Neuron (in vitro differentiated cells): ENCODE results near the gene CLK3.

Experiments
- H2AFZ ChIP-seq: one replicate; pipeline ENCODE4 v1.6.1; 2013; ENCODE audit warnings: low read depth, mild to moderate bottlenecking, inconsistent platforms, low read length, moderate library complexity
- H3K27me3 ChIP-seq: one replicate; pipeline ENCODE4 v1.6.1; 2013; ENCODE audit warnings: low read length; ENCODE audit not compliant: insufficient read depth
- H3K36me3 ChIP-seq: one replicate; pipeline ENCODE4 v1.6.1; 2013; ENCODE audit warnings: low read length; ENCODE audit not compliant: insufficient read depth
- H3K4me1 ChIP-seq: one replicate; pipeline ENCODE4 v1.6.1; 2013; ENCODE audit warnings: low read length; ENCODE audit not compliant: insufficient read depth
- H3K4me3 ChIP-seq: 2 replicates; pipeline ENCODE4 v1.5.1; 2013; ENCODE audit warnings: mild to moderate bottlenecking, low read length, moderate library complexity
- H3K9me3 ChIP-seq: one replicate; pipeline ENCODE4 v1.6.1; 2013; ENCODE audit warnings: low read length

The CLK3 gene

DNA sequence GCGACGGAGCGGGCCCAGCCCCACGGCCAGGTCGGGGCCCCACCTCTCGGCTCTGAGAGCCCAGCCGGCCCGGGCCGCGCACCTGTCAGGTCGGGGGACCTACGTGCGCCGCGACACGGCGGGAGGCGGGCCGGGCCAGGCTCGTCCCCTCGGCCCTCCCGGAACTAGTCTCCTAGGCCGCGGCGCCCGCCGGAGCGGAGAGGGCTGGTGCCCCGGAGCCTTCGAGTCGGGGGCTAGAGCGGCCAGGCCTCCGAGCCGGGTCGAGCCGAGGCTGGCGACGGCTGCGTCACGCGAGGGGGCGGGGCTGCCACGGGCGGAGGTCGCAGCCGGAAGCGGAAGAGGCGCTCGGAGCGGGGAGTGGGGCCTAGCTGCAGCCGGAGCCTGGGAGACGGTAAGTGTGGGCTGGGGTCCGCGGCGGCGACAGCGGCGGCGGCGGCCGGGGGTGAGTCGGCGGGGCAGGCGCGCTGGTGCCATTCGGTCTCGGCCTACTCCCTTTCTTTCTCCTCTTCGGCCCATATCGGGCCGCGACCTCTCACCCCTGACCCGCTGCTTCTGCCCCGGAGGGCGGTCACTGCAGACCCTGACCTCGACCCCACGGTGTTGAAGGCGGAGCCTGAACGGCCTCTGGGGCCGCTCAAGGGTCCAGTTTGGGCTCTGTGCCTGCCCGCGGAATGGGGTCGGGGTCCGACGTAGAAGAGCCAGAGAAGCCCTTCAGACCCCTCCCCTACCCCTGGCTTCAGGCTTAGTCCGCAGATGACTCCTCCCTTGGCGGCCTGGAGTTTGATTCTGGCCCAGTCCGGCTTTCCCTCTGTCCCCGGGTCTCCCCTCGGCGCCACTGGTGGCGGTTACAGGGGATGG is at the start of gene CLK3:
TSS of gene CLK3 (plus strand) at position 329 of the 858 bp plus-strand sequence. CDS start 3,361 bp downstream, outside the sequence.
- Histone ChIP-seq H3K4me1 (peaks cover 23% of the 10 kb centered on the region), H3K4me3 (peak within 1 kb of the TSS; percentile 78), H3K9me3 (no peaks in the 10 kb centered on the region), H2AFZ (peak within 1 kb of the TSS; percentile 69), H3K27me3 (no peaks in the 10 kb centered on the region), H3K36me3 (peaks cover 24% of the 10 kb centered on the region)

DNA sequence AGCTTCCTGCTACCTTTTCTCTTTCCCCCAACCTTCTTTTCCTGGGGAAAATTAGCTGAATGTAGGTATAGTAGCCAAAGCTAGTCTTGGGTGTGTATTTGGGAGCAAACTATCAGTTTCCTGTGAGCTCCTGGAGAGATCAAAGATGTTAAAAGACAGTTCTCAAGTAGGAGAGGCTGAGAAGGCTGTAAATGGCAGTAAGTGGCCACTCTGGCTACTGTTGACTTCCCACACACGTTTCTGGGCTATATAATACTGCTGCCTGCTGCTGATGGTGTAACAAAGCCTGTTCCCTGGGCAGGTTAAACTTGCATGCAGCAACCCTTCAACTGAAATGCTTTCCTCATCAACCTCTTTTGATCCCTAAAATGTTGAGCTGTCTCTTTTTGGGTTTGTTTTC is 47.0 kb upstream of the CLK3 start:
- H3K36me3 ChIP-seq: peaks cover 46% of the 10 kb centered on the region

DNA sequence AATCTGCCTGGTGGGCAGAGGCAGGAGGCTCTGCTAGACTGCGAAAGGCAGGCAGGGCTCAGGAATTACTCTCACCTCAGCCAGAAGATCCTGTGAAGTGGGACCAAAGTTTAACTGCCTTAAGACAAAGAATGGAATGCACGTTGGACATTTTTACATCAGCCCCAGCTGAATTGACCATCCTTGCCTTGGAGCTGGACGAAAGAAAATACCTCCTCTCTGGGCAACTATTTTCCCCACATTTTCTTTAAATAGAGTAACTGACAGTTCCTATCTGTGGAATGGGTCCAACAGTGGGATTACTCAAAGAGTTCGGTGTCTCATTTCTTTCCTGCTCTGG is 45.9 kb upstream of the CLK3 start:
- H3K4me1 ChIP-seq: peaks cover 2% of the 10 kb centered on the region
- no peaks in the 10 kb centered on the region for H3K27me3 ChIP-seq
- peaks cover 47% of the 10 kb centered on the region for H3K36me3 ChIP-seq

More for the DNA sequence above, 47.0 kb upstream of the CLK3 start:
- Histone ChIP-seq H3K9me3 (no peaks in the 10 kb centered on the region), H2AFZ (no peak overlapping the region), H3K4me1 (peaks cover 2% of the 10 kb centered on the region), H3K4me3 (no peak overlapping the region), H3K27me3 (no peaks in the 10 kb centered on the region)

DNA sequence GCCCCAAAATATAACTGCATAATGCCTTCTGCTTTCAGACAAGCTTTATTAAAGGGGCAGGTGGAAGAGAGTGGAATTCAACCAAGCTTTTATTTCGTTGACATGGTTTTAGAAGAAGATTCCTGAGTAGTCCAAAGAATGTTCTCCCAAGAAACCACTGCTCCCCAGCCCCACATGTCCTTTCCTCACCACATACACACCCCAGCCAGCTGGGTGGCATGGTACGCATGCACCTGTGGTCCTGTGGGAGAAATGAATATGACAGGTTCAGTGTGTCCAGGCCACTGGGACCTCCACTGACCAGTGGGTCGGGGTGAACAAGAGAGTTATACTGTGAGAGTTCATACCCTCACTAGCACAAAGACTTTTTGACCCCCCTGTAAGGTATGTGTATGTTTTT is 44.4 kb upstream of the CLK3 start:
- Histone ChIP-seq H3K4me1 (peaks cover 2% of the 10 kb centered on the region), H3K36me3 (peaks cover 56% of the 10 kb centered on the region), H3K27me3 (no peaks in the 10 kb centered on the region), H3K9me3 (no peaks in the 10 kb centered on the region), H3K4me3 (no peak overlapping the region), H2AFZ (no peak overlapping the region)

More for the DNA sequence above, 45.9 kb upstream of the CLK3 start:
- no peaks in the 10 kb centered on the region for H3K9me3 ChIP-seq
- no peak overlapping the region for H3K4me3 ChIP-seq
- no peak overlapping the region for H2AFZ ChIP-seq

DNA sequence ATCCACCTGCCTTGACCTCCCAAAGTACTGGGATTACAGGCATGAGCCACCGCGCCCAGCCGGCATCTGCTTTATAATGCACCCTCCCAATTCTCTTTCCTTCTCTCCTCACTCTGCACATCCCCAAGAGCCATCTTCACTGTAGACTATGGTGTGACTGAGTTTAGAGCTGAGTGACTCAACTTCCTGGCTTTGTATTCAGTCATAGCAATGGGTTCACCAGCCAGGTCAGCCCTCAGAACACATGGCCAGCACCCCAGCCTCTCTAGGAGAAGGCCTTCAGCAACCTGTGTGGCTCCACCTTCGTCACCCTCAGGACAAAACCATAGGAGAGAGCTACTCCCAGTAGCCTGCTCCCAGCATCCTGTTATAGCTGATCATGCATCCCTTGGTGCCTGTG is 41.6 kb upstream of the CLK3 start:
- Histone ChIP-seq H3K9me3 (no peaks in the 10 kb centered on the region), H2AFZ (no peak overlapping the region), H3K27me3 (no peaks in the 10 kb centered on the region), H3K4me1 (peaks cover 2% of the 10 kb centered on the region), H3K36me3 (peaks cover 67% of the 10 kb centered on the region), H3K4me3 (no peak overlapping the region)

DNA sequence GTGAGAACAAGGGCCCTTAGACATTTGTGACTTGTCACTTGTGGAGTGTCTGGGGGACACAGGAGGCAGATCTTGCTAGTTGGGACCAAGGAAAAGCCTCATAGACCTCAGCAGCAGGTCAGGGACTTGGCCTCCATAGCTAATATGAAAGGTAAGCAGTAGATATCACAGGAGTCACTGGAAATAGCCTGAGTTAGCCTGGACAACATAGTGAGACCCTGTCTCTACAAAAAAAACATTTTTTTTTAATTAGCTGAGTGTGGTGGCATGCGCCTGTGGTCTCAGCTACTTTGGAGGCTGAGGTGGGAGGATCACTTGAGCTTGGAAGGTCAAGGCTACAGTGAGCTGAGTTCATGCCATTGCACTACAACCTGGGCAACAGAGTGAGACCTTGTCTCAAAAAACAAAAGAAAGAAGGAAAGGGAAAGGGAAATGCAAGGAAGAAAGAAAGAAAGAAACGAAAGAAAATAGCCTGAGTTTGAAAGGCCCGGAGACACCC is 37.1 kb upstream of the CLK3 start:
- H3K36me3 ChIP-seq: peaks cover 65% of the 10 kb centered on the region
- H3K4me3 ChIP-seq: no peak overlapping the region
- H3K27me3 ChIP-seq: no peaks in the 10 kb centered on the region
- H2AFZ ChIP-seq: no peak overlapping the region
- H3K9me3 ChIP-seq: no peaks in the 10 kb centered on the region
- no peaks in the 10 kb centered on the region for H3K4me1 ChIP-seq

DNA sequence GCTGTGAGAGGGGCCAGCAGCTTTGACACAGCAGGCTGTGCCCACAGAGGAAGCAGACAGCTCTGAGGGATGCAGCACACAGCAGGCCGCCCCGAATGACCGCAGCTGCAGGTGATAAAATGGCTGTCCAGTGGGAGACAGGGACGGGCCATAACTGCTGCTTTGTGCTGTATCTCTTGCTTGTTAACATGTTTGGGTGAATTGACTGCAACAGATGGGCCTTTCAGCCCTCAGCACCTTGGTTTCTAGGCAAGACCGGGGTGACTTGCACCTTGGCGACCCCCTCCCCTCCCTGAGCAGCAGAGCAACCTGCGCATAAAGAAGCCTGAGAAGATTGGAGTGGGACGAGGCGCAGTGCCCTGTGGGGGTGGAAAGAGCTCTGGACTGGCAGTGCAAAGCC is 36.6 kb upstream of the CLK3 start:
- Histone ChIP-seq H3K36me3 (peaks cover 65% of the 10 kb centered on the region), H2AFZ (no peak overlapping the region), H3K4me3 (no peak overlapping the region), H3K4me1 (no peaks in the 10 kb centered on the region), H3K9me3 (no peaks in the 10 kb centered on the region), H3K27me3 (no peaks in the 10 kb centered on the region)

DNA sequence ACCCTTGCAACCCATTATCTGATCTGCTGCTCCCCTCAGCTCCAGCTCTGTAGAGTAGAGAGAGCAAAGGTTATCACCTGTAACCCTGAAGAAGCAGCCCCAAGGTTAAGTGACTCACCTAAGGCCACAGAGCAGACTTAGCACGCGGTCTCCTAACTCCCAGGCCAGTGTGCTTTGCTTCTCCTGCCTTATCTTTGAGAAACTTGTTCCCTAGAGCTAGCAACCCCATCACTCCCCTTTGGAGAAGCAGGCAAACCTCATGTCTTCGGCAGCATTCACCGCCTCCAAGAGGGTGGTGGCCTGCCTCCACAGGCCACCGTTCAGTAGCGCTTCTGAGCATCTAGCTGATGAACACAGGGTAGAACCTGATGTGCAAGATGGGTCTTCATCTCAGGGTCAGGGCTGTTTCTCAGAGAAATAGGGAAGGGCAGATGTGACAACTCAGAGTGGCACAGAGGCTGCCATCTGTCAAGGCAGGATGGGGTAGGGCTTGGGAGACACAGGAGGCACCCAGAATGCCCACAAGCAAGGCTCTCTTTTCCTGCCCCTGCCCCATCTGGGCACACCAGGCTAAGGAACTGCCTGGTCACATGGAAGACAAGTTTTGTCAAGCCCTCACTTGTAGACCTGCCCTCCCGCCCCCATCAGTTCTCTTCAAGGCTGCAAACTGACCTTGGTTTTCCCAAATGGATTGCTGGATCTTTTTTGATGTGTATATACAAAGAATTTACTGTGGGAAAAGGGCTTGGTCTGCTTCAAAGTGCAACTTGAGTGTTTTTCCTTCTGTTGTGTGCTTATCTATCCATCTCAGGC is 34.9 kb upstream of the CLK3 start:
- Histone ChIP-seq H3K4me3 (no peak overlapping the region), H2AFZ (no peak overlapping the region), H3K27me3 (no peaks in the 10 kb centered on the region), H3K4me1 (no peaks in the 10 kb centered on the region), H3K9me3 (no peaks in the 10 kb centered on the region), H3K36me3 (peaks cover 64% of the 10 kb centered on the region)

DNA sequence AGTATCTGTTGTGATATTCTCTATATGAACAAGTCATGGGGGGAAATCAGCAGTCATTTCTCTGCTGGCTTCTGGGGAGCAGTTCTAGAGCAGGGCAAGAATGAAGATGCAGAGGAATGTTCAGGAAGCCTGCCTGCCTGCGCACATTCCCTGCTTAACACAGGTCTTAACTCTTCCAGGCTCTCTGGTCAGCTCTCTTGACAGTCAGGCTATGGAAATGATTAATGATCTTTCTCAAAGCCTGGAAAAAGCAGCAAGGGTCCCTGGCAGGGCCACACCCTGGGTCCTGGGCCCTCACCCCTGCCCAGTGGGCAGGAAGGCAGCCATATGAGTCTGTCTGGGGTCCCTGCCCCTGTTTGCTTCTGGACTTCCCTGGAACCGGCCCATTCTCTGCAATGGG is 31.4 kb upstream of the CLK3 start:
- H3K9me3 ChIP-seq: no peaks in the 10 kb centered on the region
- no peaks in the 10 kb centered on the region for H3K27me3 ChIP-seq
- H3K4me1 ChIP-seq: peaks cover 9% of the 10 kb centered on the region
- peaks cover 65% of the 10 kb centered on the region for H3K36me3 ChIP-seq
- H3K4me3 ChIP-seq: no peak overlapping the region
- H2AFZ ChIP-seq: no peak overlapping the region

DNA sequence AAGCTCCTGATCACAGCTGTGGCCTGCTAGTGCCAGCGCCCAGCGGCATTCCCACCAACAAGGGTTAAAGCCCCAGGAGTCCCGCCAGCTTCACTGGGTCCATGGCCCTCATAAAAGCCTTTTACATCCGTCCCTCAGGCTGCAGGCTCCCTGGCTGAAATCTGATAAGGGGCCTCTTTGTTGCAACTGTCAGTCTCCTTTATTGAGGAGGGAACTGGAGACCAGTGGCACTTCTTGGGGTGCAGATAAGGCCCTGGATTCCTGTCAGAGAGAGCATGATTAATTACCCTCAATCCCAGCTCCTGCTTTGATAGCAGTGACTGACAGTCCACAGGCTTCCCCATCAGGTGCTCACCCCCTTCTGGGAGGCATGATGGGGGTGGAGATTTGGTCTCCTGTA is 30.9 kb upstream of the CLK3 start:
- H3K4me3 ChIP-seq: no peak overlapping the region
- H2AFZ ChIP-seq: no peak overlapping the region
- H3K4me1 ChIP-seq: peaks cover 9% of the 10 kb centered on the region
- H3K9me3 ChIP-seq: no peaks in the 10 kb centered on the region
- H3K36me3 ChIP-seq: peaks cover 65% of the 10 kb centered on the region
- H3K27me3 ChIP-seq: no peaks in the 10 kb centered on the region

DNA sequence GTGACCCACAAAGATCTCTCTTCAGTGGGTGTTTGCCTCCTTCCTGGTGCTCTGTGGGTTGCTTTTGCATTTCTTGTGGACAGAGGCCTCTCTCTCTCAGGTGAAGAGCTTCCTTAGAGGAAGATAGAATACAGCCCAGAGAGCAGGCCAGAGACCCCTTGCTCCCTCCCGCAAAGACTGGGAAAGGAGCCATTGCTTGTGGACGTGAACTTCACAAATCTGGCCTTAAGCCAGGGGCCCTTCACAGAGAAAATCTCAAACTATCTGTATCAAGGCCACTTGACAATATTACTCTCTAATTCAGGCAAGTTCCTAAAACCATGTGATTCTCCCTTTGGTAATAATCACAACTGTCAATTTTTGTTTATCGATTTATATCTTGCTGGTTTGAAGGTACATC is 30.4 kb upstream of the CLK3 start:
- Histone ChIP-seq H3K27me3 (no peaks in the 10 kb centered on the region), H3K9me3 (no peaks in the 10 kb centered on the region), H3K36me3 (peaks cover 69% of the 10 kb centered on the region), H3K4me3 (no peak overlapping the region), H3K4me1 (peaks cover 9% of the 10 kb centered on the region), H2AFZ (no peak overlapping the region)

DNA sequence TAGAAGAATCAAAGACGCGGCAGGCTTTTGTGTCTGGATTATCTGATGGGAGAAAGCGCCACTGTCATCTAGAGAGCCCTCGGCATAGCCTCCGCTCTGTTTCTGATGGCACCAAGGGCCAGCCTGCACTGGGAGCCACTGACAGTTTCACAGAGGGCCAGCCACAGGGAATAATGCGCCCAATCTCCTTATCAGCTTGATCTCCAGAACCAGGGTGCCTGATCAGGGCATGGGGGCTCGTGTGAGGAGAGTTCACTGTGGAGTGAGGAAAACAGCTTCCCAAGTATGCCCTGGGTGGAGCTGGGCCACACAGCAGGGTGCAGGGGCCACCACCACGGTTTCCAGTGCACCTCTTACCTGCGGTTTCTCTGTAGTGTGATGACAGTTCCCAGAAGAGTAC is 29.8 kb upstream of the CLK3 start:
- no peaks in the 10 kb centered on the region for H3K27me3 ChIP-seq
- H3K9me3 ChIP-seq: no peaks in the 10 kb centered on the region
- H3K4me1 ChIP-seq: peaks cover 9% of the 10 kb centered on the region
- H3K4me3 ChIP-seq: no peak overlapping the region
- no peak overlapping the region for H2AFZ ChIP-seq
- peaks cover 69% of the 10 kb centered on the region for H3K36me3 ChIP-seq

DNA sequence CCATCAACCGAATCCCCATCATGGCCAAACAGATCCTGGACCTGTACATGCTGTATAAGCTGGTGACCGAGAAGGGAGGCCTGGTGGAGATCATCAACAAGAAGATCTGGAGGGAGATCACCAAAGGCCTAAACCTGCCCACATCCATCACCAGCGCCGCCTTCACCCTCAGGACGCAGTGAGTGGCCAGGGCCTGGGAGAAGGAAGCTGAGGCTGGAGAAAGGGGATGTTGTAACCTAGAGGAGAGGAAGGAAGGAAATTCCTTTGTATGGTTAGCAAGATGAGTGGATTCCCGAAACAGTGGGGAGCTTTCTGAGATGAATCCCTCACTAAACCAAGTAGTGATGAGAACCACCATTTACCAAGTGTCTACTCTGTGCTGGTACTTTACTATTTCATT is 25.8 kb upstream of the CLK3 start:
- Histone ChIP-seq H3K36me3 (peaks cover 84% of the 10 kb centered on the region), H3K4me3 (no peak overlapping the region), H2AFZ (no peak overlapping the region), H3K27me3 (no peaks in the 10 kb centered on the region), H3K9me3 (no peaks in the 10 kb centered on the region), H3K4me1 (peaks cover 9% of the 10 kb centered on the region)
